IPS DF 6.9 (cell line): Measurements from ENCODE around the gene SH2D5.

Experiments used
- DNase-seq: peaks from one replicate; pipeline ENCODE4 v3.0.0-alpha.2; 2013; ENCODE audit warnings: low read depth, low spot score
- H3K27ac ChIP-seq: one replicate; pipeline ENCODE4 v1.5.1; 2013; ENCODE audit warnings: low read length, control low read depth
- H3K27me3 ChIP-seq: 2 replicates; pipeline ENCODE4 v1.6.1; 2013; ENCODE audit warnings: mild to moderate bottlenecking, low read length; ENCODE audit not compliant: control insufficient read depth, insufficient read depth
- H3K36me3 ChIP-seq: 2 replicates; pipeline ENCODE4 v1.6.1; 2013; ENCODE audit warnings: low read length; ENCODE audit not compliant: control insufficient read depth, insufficient read depth
- H3K4me1 ChIP-seq: 2 replicates; pipeline ENCODE4 v1.6.1; 2013; ENCODE audit warnings: low read length; ENCODE audit not compliant: control insufficient read depth, insufficient read depth
- H3K4me3 ChIP-seq: 2 replicates; pipeline ENCODE4 v1.5.1; 2013; ENCODE audit warnings: mild to moderate bottlenecking, low read length
- H3K9me3 ChIP-seq: 2 replicates; pipeline ENCODE4 v1.6.1; 2013; ENCODE audit warnings: low read length, inconsistent platforms; ENCODE audit not compliant: control insufficient read depth, insufficient read depth
- WGBS: extraction: QIAGEN DNeasy Blood & Tissue Kit; methylation state at CpG from one replicate; pipeline ENCODE4 v1.1.7; 2013; ENCODE audit warnings: mixed read lengths, missing lambda C conversion rate; ENCODE audit not compliant: insufficient read length, insufficient coverage; 5-methylcytosine and 5-hydroxymethylcytosine counted together

The SH2D5 gene

GRCh38 chr1:20693623-20694022 lies 38.9 kb downstream of the SH2D5 start:
- Histone ChIP-seq H3K27ac (no peak overlapping the region), H3K27me3 (no peaks in the 10 kb centered on the region), H3K36me3 (no peaks in the 10 kb centered on the region), H3K4me3 (no peak overlapping the region), H3K9me3 (no peaks in the 10 kb centered on the region), H3K4me1 (peaks cover 6% of the 10 kb centered on the region)
- no CpG with 5 or more reads among the region's 2 CpGs for WGBS
- no peak for DNase-seq

GRCh38 chr1:20691872-20692271 lies 40.6 kb downstream of the SH2D5 start:
- H3K27ac ChIP-seq: no peak overlapping the region
- DNase-seq: no peak
- H3K4me1 ChIP-seq: no peaks in the 10 kb centered on the region
- H3K27me3 ChIP-seq: no peaks in the 10 kb centered on the region
- no peak overlapping the region for H3K4me3 ChIP-seq
- WGBS: no CpG with 5 or more reads among the region's 1 CpG
- H3K9me3 ChIP-seq: no peaks in the 10 kb centered on the region
- peaks cover 4% of the 10 kb centered on the region; the same call in 1 of the 2 replicates for H3K36me3 ChIP-seq

- Histone ChIP-seq H3K4me3 (no peak overlapping the region), H3K9me3 (no peaks in the 10 kb centered on the region), H3K27ac (no peak overlapping the region), H3K27me3 (no peaks in the 10 kb centered on the region), H3K36me3 (peaks cover 9% of the 10 kb centered on the region; the same call in 1 of the 2 replicates), H3K4me1 (no peaks in the 10 kb centered on the region; the same call in 1 of the 2 replicates)
- no peak for DNase-seq
- WGBS: no CpG with 5 or more reads among the region's 3 CpGs
These were observed 42.9 kb downstream of the SH2D5 start for GRCh38 chr1:20689645-20690056.

- no peak for DNase-seq
- no CpG with 5 or more reads among the region's 26 CpGs for WGBS
- H3K4me1 ChIP-seq: no peaks in the 10 kb centered on the region; the same call in 1 of the 2 replicates
- peaks cover 9% of the 10 kb centered on the region; the same call in 1 of the 2 replicates for H3K36me3 ChIP-seq
- H3K27ac ChIP-seq: no peak overlapping the region
- no peak overlapping the region for H3K4me3 ChIP-seq
- H3K27me3 ChIP-seq: no peaks in the 10 kb centered on the region
- no peaks in the 10 kb centered on the region for H3K9me3 ChIP-seq
These were observed 45.4 kb downstream of the SH2D5 start for GRCh38 chr1:20686883-20687725.

- Histone ChIP-seq H3K9me3 (no peaks in the 10 kb centered on the region), H3K36me3 (peaks cover 9% of the 10 kb centered on the region; the same call in 1 of the 2 replicates), H3K27me3 (no peaks in the 10 kb centered on the region), H3K4me3 (no peak overlapping the region), H3K4me1 (no peaks in the 10 kb centered on the region; the same call in 1 of the 2 replicates), H3K27ac (no peak overlapping the region)
- no CpG with 5 or more reads among the region's 12 CpGs for WGBS
- no peak for DNase-seq
These were observed 46.8 kb downstream of the SH2D5 start for GRCh38 chr1:20685741-20686140.

GRCh38 chr1:20685099-20685662 lies 47.3 kb downstream of the SH2D5 start:
- Histone ChIP-seq H3K4me1 (no peaks in the 10 kb centered on the region; the same call in 1 of the 2 replicates), H3K27ac (no peak overlapping the region), H3K27me3 (no peaks in the 10 kb centered on the region), H3K9me3 (no peaks in the 10 kb centered on the region), H3K4me3 (no peak overlapping the region), H3K36me3 (peaks cover 9% of the 10 kb centered on the region; the same call in 1 of the 2 replicates)
- no CpG with 5 or more reads among the region's 21 CpGs for WGBS
- DNase-seq: no peak

GRCh38 chr1:20684651-20685050 lies 47.9 kb downstream of the SH2D5 start:
- Histone ChIP-seq H3K27me3 (no peaks in the 10 kb centered on the region), H3K27ac (no peak overlapping the region), H3K4me1 (no peaks in the 10 kb centered on the region; the same call in 1 of the 2 replicates), H3K9me3 (no peaks in the 10 kb centered on the region), H3K36me3 (peaks cover 9% of the 10 kb centered on the region; the same call in 1 of the 2 replicates), H3K4me3 (no peak overlapping the region)
- WGBS: no CpG with 5 or more reads among the region's 14 CpGs
- DNase-seq: no peak

- WGBS: no CpG with 5 or more reads among the region's 13 CpGs
- Histone ChIP-seq H3K9me3 (no peaks in the 10 kb centered on the region), H3K4me1 (no peaks in the 10 kb centered on the region; the same call in 1 of the 2 replicates), H3K36me3 (peaks cover 9% of the 10 kb centered on the region; the same call in 1 of the 2 replicates), H3K27ac (no peak overlapping the region), H3K4me3 (no peak overlapping the region), H3K27me3 (no peaks in the 10 kb centered on the region)
- DNase-seq: no peak
These were observed 48.4 kb downstream of the SH2D5 start for GRCh38 chr1:20684050-20684620.

- WGBS: no CpG with 5 or more reads among the region's 10 CpGs
- Histone ChIP-seq H3K4me1 (no peaks in the 10 kb centered on the region; the same call in 1 of the 2 replicates), H3K4me3 (no peak overlapping the region), H3K27me3 (no peaks in the 10 kb centered on the region), H3K9me3 (no peaks in the 10 kb centered on the region), H3K36me3 (peaks cover 9% of the 10 kb centered on the region; the same call in 1 of the 2 replicates), H3K27ac (no peak overlapping the region)
- no peak for DNase-seq
These were observed 48.9 kb downstream of the SH2D5 start for GRCh38 chr1:20683614-20684013.

GRCh38 chr1:20682571-20683236 lies 49.8 kb downstream of the SH2D5 start:
- Histone ChIP-seq H3K27me3 (no peaks in the 10 kb centered on the region), H3K36me3 (peaks cover 9% of the 10 kb centered on the region), H3K9me3 (no peaks in the 10 kb centered on the region), H3K4me3 (no peak overlapping the region), H3K27ac (no peak overlapping the region), H3K4me1 (no peaks in the 10 kb centered on the region; the same call in 1 of the 2 replicates)
- no CpG with 5 or more reads among the region's 24 CpGs for WGBS
- no peak for DNase-seq
